ENCODE data around the gene AVL9.
"Not testable (repeated sequence)": the region's sequence is repeated elsewhere in the genome, so short reads cannot be mapped to it uniquely, and the experiment has no call there.

Gene AVL9

GRCh38 chr7:32631021-32631420, 135.7 kb downstream of the AVL9 start:
- H3K4me1 ChIP-seq, result no peaks in the 10 kb centered on the region
- no peak for DNase-seq
- TF ChIP-seq CTCF (IDR thresholded peaks at IDR 0.05; ENCODE audit: low read depth, low read length), result no peak

GRCh38 chr7:32631590-32632497, 136.6 kb downstream of the AVL9 start:
- H3K9me3 ChIP-seq; H3K4me3 ChIP-seq (ENCODE audit: low read depth, low read length); H3K4me1 ChIP-seq; H3K36me3 ChIP-seq; H3K27me3 ChIP-seq: not testable (repeated sequence)
- peak; percentile 29 for DNase-seq

More at GRCh38 chr7:32631021-32631420, 135.7 kb downstream of the AVL9 start:
- H3K36me3 ChIP-seq, result no peaks in the 10 kb centered on the region
- H3K4me3 ChIP-seq (ENCODE audit: low read depth, low read length), result no peak overlapping the region
- H3K27me3 ChIP-seq, result no peaks in the 10 kb centered on the region
- H3K9me3 ChIP-seq, result no peaks in the 10 kb centered on the region

GRCh38 chr7:32633446-32633845, 138.2 kb downstream of the AVL9 start:
- not testable (repeated sequence) for H3K27me3 ChIP-seq

GRCh38 chr7:32634798-32635393, 139.6 kb downstream of the AVL9 start:
- not testable (repeated sequence) for H3K4me3 ChIP-seq (ENCODE audit: low read depth, low read length); H3K9me3 ChIP-seq; DNase-seq; H3K36me3 ChIP-seq; H3K4me1 ChIP-seq; H3K27me3 ChIP-seq

More at GRCh38 chr7:32633446-32633845, 138.2 kb downstream of the AVL9 start:
- H3K36me3 ChIP-seq; DNase-seq; H3K4me1 ChIP-seq; H3K9me3 ChIP-seq; H3K4me3 ChIP-seq (ENCODE audit: low read depth, low read length): not testable (repeated sequence)

GRCh38 chr7:32636725-32637462, 141.6 kb downstream of the AVL9 start:
- H3K9me3 ChIP-seq; DNase-seq; H3K36me3 ChIP-seq; H3K4me1 ChIP-seq; H3K27me3 ChIP-seq; H3K4me3 ChIP-seq (ENCODE audit: low read depth, low read length): not testable (repeated sequence)

- not testable (repeated sequence) for DNase-seq, H3K9me3 ChIP-seq, H3K4me1 ChIP-seq
Measured at GRCh38 chr7:32637611-32638010, 142.3 kb downstream of the AVL9 start.

More at GRCh38 chr7:32637611-32638010, 142.3 kb downstream of the AVL9 start:
- not testable (repeated sequence) for H3K4me3 ChIP-seq (ENCODE audit: low read depth, low read length); H3K27me3 ChIP-seq; H3K36me3 ChIP-seq
